ENCODE data around the gene GAD2. TPM values are rescaled to one million over a fixed set of nuclear protein-coding genes. Genes with fewer than 3 reads are reported as not detected.

The GAD2 gene
- total and polyA plus RNA-seq, 9 of the 15 experiments (the other 6 are each of a cell fraction or from before 2014, with no cell fraction given): not detected

- H3K4me3 ChIP-seq: no peak overlapping the region
- no peak overlapping the region for H3K4me2 ChIP-seq (ENCODE audit: insufficient read depth, low read length)
- H3K27ac ChIP-seq (ENCODE audit: extremely low read depth, low read depth, low read length): no peak overlapping the region
- H3K36me3 ChIP-seq (ENCODE audit: control insufficient read depth, insufficient read depth, low read length): no peaks in the 10 kb centered on the region
- H3K27me3 ChIP-seq (ENCODE audit: control insufficient read depth in 2 of 2, insufficient read depth in 2 of 2, low read length in 2 of 2): no peaks in the 10 kb centered on the region
- H4K20me1 ChIP-seq (replicated peaks; ENCODE audit: control insufficient read depth, insufficient read depth, low read length): no peaks in the 10 kb centered on the region
- no peak for TF ChIP-seq ZNF695 (CRISPR knock-in tag; IDR thresholded peaks at IDR 0.05)
- no peak for TF ChIP-seq ZNF354B (CRISPR knock-in tag; IDR thresholded peaks at IDR 0.05)
- no peak for TF ChIP-seq KLF1 (tag; IDR thresholded peaks at IDR 0.05)
- TF ChIP-seq FOSL1 (tag; conservative IDR thresholded peaks at IDR 0.05): no peak
- TF ChIP-seq ZNF764 (CRISPR knock-in tag; IDR thresholded peaks at IDR 0.05; ENCODE audit: low read depth): no peak
- TF ChIP-seq MTF1 (CRISPR knock-in tag; IDR thresholded peaks at IDR 0.05; ENCODE audit: borderline replicate concordance): no peak
- TF ChIP-seq ZNF699 (CRISPR knock-in tag; IDR thresholded peaks at IDR 0.05; ENCODE audit: insufficient replicate concordance): no peak
- no peak for TF ChIP-seq THRA (IDR thresholded peaks at IDR 0.05)
- TF ChIP-seq CTCF (IDR thresholded peaks at IDR 0.05 in 2 of 3, conservative IDR thresholded peaks at IDR 0.05 in 1 of 3; ENCODE audit: insufficient read depth in 2 of 3, low read depth in 1 of 3, low read length in 3 of 3): no peak
- no peak for TF ChIP-seq CGGBP1 (CRISPR knock-in tag; IDR thresholded peaks at IDR 0.05)
- no peak for TF ChIP-seq ZBTB34 (CRISPR knock-in tag; IDR thresholded peaks at IDR 0.05)
- TF ChIP-seq ZFP1 (CRISPR knock-in tag; IDR thresholded peaks at IDR 0.05): no peak
- no peak for TF ChIP-seq GTF3C2 (IDR thresholded peaks at IDR 0.05; ENCODE audit: borderline replicate concordance, extremely low read depth, insufficient read length)
- FAIRE-seq (no peak), DNase-seq (ENCODE audit: extremely low read depth in 1 of 4, low spot score in 3 of 4) (no peak), ATAC-seq (no peak)
- H3K9ac ChIP-seq (ENCODE audit: insufficient read depth in 1 of 2, low read depth in 2 of 2, low read length in 2 of 2): no peak overlapping the region
- no peaks in the 10 kb centered on the region for H3K4me1 ChIP-seq (replicated peaks in 1 of 2; ENCODE audit: control insufficient read depth in 2 of 2, insufficient read depth in 2 of 2, low read length in 2 of 2)
- H3K79me2 ChIP-seq (ENCODE audit: control insufficient read depth, insufficient read depth, low read length): no peaks in the 10 kb centered on the region
- in situ Hi-C loops (cut with MboI): loop anchor here (10.0 kb wide), 1 partner anchor 218 kb away; no protein-coding TSS in a partner anchor
- no peaks in the 10 kb centered on the region for H3K9me1 ChIP-seq (ENCODE audit: control insufficient read depth, insufficient read depth, low read length)
- WGBS (ENCODE audit: insufficient coverage, low coverage, missing lambda C conversion rate): 0% methylated on average over 2 of the region's 2 CpGs
- POLR2A ChIA-PET: no interaction called here
- CTCF ChIA-PET (ENCODE audit: low intra/inter-chr PET ratio): interaction anchor here (0.6 kb wide), 1 partner anchor 1023 kb away, joined by 3 read pairs; no protein-coding TSS in a partner anchor
- BruUV-seq (replicated peaks): no TSS peak
- no peaks in the 10 kb centered on the region for H3K9me3 ChIP-seq (replicated peaks; ENCODE audit: control insufficient read depth, insufficient read depth, low read depth, low read length)
- no peak overlapping the region for H2AFZ ChIP-seq (ENCODE audit: low read depth, low read length)
- intact Hi-C loops (cut with micrococcal nuclease): loop anchor here (5.0 kb wide), 1 partner anchor 390 kb away; no protein-coding TSS in a partner anchor
Observed at GRCh38 chr10:26336979-26337378, 120.4 kb downstream of the GAD2 start.

Measured in K562 (cell line).